ENCODE data around the gene CHD3.
A peak's percentile ranks its signal among the peaks of the same experiment; 100 is the strongest.

The CHD3 gene

DNA sequence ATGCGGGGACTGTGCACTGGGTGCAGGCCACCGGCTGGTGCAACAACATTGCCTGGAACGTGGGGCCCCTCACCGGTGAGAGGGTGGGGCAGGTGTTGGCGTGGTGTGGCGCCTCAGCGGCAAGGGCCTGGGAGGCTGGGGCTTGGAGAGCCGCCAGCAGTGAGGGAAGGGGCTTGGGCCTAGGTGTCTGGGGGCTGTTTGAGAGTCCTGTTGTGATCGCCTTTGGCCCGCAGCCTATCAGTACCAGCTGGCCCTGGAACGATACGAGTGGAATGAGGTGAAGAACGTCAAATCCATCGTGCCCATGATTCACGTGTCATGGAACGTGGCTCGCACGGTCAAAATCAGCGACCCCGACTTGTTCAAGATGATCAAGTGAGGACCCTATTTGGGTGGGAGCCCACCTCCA is 36.3 kb upstream of the CHD3 start (continued):
- TF ChIP-seq, protein P1, sequence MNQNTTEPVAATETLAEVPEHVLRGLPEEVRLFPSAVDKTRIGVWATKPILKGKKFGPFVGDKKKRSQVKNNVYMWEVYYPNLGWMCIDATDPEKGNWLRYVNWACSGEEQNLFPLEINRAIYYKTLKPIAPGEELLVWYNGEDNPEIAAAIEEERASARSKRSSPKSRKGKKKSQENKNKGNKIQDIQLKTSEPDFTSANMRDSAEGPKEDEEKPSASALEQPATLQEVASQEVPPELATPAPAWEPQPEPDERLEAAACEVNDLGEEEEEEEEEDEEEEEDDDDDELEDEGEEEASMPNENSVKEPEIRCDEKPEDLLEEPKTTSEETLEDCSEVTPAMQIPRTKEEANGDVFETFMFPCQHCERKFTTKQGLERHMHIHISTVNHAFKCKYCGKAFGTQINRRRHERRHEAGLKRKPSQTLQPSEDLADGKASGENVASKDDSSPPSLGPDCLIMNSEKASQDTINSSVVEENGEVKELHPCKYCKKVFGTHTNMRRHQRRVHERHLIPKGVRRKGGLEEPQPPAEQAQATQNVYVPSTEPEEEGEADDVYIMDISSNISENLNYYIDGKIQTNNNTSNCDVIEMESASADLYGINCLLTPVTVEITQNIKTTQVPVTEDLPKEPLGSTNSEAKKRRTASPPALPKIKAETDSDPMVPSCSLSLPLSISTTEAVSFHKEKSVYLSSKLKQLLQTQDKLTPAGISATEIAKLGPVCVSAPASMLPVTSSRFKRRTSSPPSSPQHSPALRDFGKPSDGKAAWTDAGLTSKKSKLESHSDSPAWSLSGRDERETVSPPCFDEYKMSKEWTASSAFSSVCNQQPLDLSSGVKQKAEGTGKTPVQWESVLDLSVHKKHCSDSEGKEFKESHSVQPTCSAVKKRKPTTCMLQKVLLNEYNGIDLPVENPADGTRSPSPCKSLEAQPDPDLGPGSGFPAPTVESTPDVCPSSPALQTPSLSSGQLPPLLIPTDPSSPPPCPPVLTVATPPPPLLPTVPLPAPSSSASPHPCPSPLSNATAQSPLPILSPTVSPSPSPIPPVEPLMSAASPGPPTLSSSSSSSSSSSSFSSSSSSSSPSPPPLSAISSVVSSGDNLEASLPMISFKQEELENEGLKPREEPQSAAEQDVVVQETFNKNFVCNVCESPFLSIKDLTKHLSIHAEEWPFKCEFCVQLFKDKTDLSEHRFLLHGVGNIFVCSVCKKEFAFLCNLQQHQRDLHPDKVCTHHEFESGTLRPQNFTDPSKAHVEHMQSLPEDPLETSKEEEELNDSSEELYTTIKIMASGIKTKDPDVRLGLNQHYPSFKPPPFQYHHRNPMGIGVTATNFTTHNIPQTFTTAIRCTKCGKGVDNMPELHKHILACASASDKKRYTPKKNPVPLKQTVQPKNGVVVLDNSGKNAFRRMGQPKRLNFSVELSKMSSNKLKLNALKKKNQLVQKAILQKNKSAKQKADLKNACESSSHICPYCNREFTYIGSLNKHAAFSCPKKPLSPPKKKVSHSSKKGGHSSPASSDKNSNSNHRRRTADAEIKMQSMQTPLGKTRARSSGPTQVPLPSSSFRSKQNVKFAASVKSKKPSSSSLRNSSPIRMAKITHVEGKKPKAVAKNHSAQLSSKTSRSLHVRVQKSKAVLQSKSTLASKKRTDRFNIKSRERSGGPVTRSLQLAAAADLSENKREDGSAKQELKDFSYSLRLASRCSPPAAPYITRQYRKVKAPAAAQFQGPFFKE (tag by site-specific recombination; IDR thresholded peaks at IDR 0.05; ENCODE audit: borderline replicate concordance) = no peak
- TF ChIP-seq ZNF121 (tag by site-specific recombination; IDR thresholded peaks at IDR 0.05) (no peak), ZNF350 (tag by site-specific recombination; IDR thresholded peaks at IDR 0.05) (no peak), ZNF248 (tag by site-specific recombination; IDR thresholded peaks at IDR 0.05) (no peak)

GRCh38 chr17:7852919-7853690 is 35.5 kb upstream of the CHD3 start:
- Histone ChIP-seq H3K4me1 (ENCODE audit: control insufficient read depth, insufficient read depth, low read length) (peaks cover 5% of the 10 kb centered on the region; the same call in 1 of the 2 replicates), H3K9me3 (ENCODE audit: control insufficient read depth, insufficient read depth, low read depth, low read length) (no peaks in the 10 kb centered on the region), H3K4me3 (ENCODE audit: low read depth, low read length) (no peak overlapping the region), H3K36me3 (ENCODE audit: control insufficient read depth in 2 of 2, insufficient read depth in 1 of 2, low read length in 2 of 2) (peaks cover 10 to 56% of the 10 kb centered on the region in 2 experiments; a peak in 2 of 3 replicates), H3K27ac (ENCODE audit: extremely low read depth, low read depth, low read length) (no peak overlapping the region)
- POLR2A ChIA-PET = interaction anchor here (1.0 kb wide), 1 partner anchor 8 kb away, joined by 7 read pairs; no protein-coding TSS in a partner anchor
- CTCF ChIA-PET = interaction anchor here (0.7 to 2.8 kb wide), 2 partner anchors 28 to 60 kb away, joined by 3 to 17 read pairs; no protein-coding TSS in a partner anchor
- TF ChIP-seq, protein P2, sequence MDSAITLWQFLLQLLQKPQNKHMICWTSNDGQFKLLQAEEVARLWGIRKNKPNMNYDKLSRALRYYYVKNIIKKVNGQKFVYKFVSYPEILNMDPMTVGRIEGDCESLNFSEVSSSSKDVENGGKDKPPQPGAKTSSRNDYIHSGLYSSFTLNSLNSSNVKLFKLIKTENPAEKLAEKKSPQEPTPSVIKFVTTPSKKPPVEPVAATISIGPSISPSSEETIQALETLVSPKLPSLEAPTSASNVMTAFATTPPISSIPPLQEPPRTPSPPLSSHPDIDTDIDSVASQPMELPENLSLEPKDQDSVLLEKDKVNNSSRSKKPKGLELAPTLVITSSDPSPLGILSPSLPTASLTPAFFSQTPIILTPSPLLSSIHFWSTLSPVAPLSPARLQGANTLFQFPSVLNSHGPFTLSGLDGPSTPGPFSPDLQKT (IDR thresholded peaks at IDR 0.05; ENCODE audit: borderline replicate concordance, low read depth, low read length) = no peak
- peak; percentile 52 for TF ChIP-seq GLIS2 (tag by site-specific recombination; IDR thresholded peaks at IDR 0.05)

DNA sequence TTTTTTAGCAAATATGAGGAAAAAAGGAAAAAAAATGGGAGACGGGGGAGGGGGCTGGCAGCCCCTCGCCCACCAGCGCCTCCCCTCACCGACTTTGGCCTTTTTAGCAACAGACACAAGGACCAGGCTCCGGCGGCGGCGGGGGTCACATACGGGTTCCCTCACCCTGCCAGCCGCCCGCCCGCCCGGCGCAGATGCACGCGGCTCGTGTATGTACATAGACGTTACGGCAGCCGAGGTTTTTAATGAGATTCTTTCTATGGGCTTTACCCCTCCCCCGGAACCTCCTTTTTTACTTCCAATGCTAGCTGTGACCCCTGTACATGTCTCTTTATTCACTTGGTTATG is 34.9 kb upstream of the CHD3 start:
- no peaks in the 10 kb centered on the region for H3K9me3 ChIP-seq (ENCODE audit: control insufficient read depth, insufficient read depth, low read depth, low read length)
- CTCF ChIA-PET = interaction anchor here (0.6 to 0.7 kb wide), 2 partner anchors 19 to 60 kb away, joined by 3 read pairs; no protein-coding TSS in a partner anchor
- POLR2A ChIA-PET = interaction anchor here (1.0 kb wide), 1 partner anchor 8 kb away, joined by 7 read pairs; no protein-coding TSS in a partner anchor
- no peak overlapping the region for H3K4me3 ChIP-seq (ENCODE audit: low read depth, low read length)
- peaks cover 10 to 53% of the 10 kb centered on the region in 2 experiments; a peak in 2 of 3 replicates for H3K36me3 ChIP-seq (ENCODE audit: control insufficient read depth in 2 of 2, insufficient read depth in 1 of 2, low read length in 2 of 2)
- H3K4me1 ChIP-seq (ENCODE audit: control insufficient read depth, insufficient read depth, low read length) = peaks cover 5% of the 10 kb centered on the region; the same call in 1 of the 2 replicates
- H3K27ac ChIP-seq (ENCODE audit: extremely low read depth, low read depth, low read length) = no peak overlapping the region
- TF ChIP-seq, protein P3, sequence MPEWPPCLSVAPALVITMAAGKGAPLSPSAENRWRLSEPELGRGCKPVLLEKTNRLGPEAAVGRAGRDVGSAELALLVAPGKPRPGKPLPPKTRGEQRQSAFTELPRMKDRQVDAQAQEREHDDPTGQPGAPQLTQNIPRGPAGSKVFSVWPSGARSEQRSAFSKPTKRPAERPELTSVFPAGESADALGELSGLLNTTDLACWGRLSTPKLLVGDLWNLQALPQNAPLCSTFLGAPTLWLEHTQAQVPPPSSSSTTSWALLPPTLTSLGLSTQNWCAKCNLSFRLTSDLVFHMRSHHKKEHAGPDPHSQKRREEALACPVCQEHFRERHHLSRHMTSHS (tag by site-specific recombination; IDR thresholded peaks at IDR 0.05) = no peak
- TF ChIP-seq ZSCAN18 (tag by site-specific recombination; IDR thresholded peaks at IDR 0.05) (no peak), ZNF677 (tag by site-specific recombination; IDR thresholded peaks at IDR 0.05) (no peak), ZNF747 (tag by site-specific recombination; IDR thresholded peaks at IDR 0.05) (no peak), ZNF354C (tag by site-specific recombination; IDR thresholded peaks at IDR 0.05; ENCODE audit: borderline replicate concordance, low read depth) (no peak), ZNF423 (tag by site-specific recombination; IDR thresholded peaks at IDR 0.05) (no peak), ZNF248 (tag by site-specific recombination; IDR thresholded peaks at IDR 0.05) (no peak), REST (tag by site-specific recombination; IDR thresholded peaks at IDR 0.05) (no peak), ZNF416 (tag by site-specific recombination; IDR thresholded peaks at IDR 0.05) (no peak), IKZF3 (tag by site-specific recombination; IDR thresholded peaks at IDR 0.05) (no peak)
- TF ChIP-seq, protein P4, sequence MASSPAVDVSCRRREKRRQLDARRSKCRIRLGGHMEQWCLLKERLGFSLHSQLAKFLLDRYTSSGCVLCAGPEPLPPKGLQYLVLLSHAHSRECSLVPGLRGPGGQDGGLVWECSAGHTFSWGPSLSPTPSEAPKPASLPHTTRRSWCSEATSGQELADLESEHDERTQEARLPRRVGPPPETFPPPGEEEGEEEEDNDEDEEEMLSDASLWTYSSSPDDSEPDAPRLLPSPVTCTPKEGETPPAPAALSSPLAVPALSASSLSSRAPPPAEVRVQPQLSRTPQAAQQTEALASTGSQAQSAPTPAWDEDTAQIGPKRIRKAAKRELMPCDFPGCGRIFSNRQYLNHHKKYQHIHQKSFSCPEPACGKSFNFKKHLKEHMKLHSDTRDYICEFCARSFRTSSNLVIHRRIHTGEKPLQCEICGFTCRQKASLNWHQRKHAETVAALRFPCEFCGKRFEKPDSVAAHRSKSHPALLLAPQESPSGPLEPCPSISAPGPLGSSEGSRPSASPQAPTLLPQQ (tag by site-specific recombination; IDR thresholded peaks at IDR 0.05) = no peak
